ENCODE data around the gene SESTD1.

DNA sequence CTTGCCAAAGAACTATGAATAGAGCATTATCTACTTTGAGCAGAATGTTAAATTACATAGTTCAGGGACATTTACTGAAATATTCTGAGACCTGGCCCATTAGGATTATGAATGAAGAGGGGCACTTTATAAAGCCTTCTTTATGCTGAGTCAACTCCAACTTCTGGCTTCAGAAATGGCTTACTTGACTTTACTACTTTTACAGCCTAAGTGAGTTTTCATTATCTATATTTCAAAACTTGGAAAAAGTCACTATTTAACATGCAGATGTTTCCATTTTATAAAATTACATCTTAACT is 37.7 kb downstream of the SESTD1 start:
- TF ChIP-seq, protein P1, sequence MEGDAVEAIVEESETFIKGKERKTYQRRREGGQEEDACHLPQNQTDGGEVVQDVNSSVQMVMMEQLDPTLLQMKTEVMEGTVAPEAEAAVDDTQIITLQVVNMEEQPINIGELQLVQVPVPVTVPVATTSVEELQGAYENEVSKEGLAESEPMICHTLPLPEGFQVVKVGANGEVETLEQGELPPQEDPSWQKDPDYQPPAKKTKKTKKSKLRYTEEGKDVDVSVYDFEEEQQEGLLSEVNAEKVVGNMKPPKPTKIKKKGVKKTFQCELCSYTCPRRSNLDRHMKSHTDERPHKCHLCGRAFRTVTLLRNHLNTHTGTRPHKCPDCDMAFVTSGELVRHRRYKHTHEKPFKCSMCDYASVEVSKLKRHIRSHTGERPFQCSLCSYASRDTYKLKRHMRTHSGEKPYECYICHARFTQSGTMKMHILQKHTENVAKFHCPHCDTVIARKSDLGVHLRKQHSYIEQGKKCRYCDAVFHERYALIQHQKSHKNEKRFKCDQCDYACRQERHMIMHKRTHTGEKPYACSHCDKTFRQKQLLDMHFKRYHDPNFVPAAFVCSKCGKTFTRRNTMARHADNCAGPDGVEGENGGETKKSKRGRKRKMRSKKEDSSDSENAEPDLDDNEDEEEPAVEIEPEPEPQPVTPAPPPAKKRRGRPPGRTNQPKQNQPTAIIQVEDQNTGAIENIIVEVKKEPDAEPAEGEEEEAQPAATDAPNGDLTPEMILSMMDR (IDR thresholded peaks at IDR 0.05; ENCODE audit: low read length) = no peak
- TF ChIP-seq EZH2 (IDR thresholded peaks at IDR 0.05; ENCODE audit: borderline replicate concordance, low read length) = no peak

Data from OCI-LY1 (cell line).